GM12801 (cell line): ENCODE data around the gene ZNF441.

Experiments
- CTCF ChIP-seq: IDR thresholded peaks from one replicate; pipeline ENCODE4 v1.5.1; 2011; ENCODE audit warnings: control low read depth; ENCODE audit not compliant: insufficient read length; ENCODE audit errors: extremely low read depth

ZNF441 gene

GRCh38 chr19:11807099-11807380 is 40.2 kb downstream of the ZNF441 start:
- TF ChIP-seq CTCF = no peak

GRCh38 chr19:11813703-11814028 is 46.9 kb downstream of the ZNF441 start:
- TF ChIP-seq CTCF = no peak

- TF ChIP-seq CTCF = no peak
These were observed 47.4 kb downstream of the ZNF441 start, which contains the start of gene ZNF440 for GRCh38 chr19:11814029-11814699. TSS of gene ZNF440 (plus strand) at chr19:11814273. CDS start at chr19:11814448, 175 bp downstream.

- no peak for TF ChIP-seq CTCF
These were observed 47.9 kb downstream of the ZNF441 start for GRCh38 chr19:11814700-11815035.

GRCh38 chr19:11821474-11822109 is 54.8 kb downstream of the ZNF441 start:
- no peak for TF ChIP-seq CTCF

GRCh38 chr19:11832253-11832912 is 65.6 kb downstream of the ZNF441 start:
- TF ChIP-seq CTCF = no peak

GRCh38 chr19:11833541-11833940 is 66.7 kb downstream of the ZNF441 start:
- no peak for TF ChIP-seq CTCF
